ENCODE data around the gene COL18A1.

Gene COL18A1

GRCh38 chr21:45417256-45417950 is 12.4 kb downstream of the COL18A1 start:
- no peak overlapping the region for H3K4me3 ChIP-seq (ENCODE audit: low read depth, low read length)
- TF ChIP-seq CTCF (IDR thresholded peaks at IDR 0.05; ENCODE audit: borderline replicate concordance, insufficient read depth, low read depth, low read length) = no peak

- no peak overlapping the region for H3K4me3 ChIP-seq (ENCODE audit: low read depth, low read length)
These were observed 13.0 kb downstream of the COL18A1 start for GRCh38 chr21:45417951-45418300.

GRCh38 chr21:45418301-45419071 is 13.5 kb downstream of the COL18A1 start:
- H3K4me3 ChIP-seq (ENCODE audit: low read depth, low read length) = no peak overlapping the region
- TF ChIP-seq CTCF (IDR thresholded peaks at IDR 0.05; ENCODE audit: borderline replicate concordance, insufficient read depth, low read depth, low read length) = no peak

More at GRCh38 chr21:45417951-45418300, 13.0 kb downstream of the COL18A1 start:
- no peak for TF ChIP-seq CTCF (IDR thresholded peaks at IDR 0.05; ENCODE audit: borderline replicate concordance, insufficient read depth, low read depth, low read length)

- no peak overlapping the region for H3K4me3 ChIP-seq (ENCODE audit: low read depth, low read length)
- TF ChIP-seq CTCF (IDR thresholded peaks at IDR 0.05; ENCODE audit: borderline replicate concordance, insufficient read depth, low read depth, low read length) = no peak
These were observed 14.2 kb downstream of the COL18A1 start for GRCh38 chr21:45419162-45419561.

GRCh38 chr21:45420061-45421041 is 15.4 kb downstream of the COL18A1 start:
- TF ChIP-seq CTCF (IDR thresholded peaks at IDR 0.05; ENCODE audit: borderline replicate concordance, insufficient read depth, low read depth, low read length) = no peak
- H3K4me3 ChIP-seq (ENCODE audit: low read depth, low read length) = no peak overlapping the region

- TF ChIP-seq CTCF (IDR thresholded peaks at IDR 0.05; ENCODE audit: borderline replicate concordance, insufficient read depth, low read depth, low read length) = no peak
These were observed 16.3 kb downstream of the COL18A1 start for GRCh38 chr21:45421071-45421845.

More at GRCh38 chr21:45421071-45421845, 16.3 kb downstream of the COL18A1 start:
- no peak overlapping the region for H3K4me3 ChIP-seq (ENCODE audit: low read depth, low read length)
